Ovary (tissue), 9 donors: ENCODE results near the gene ATXN1. TPM values are rescaled to one million over a fixed set of nuclear protein-coding genes. Genes with fewer than 3 reads are reported as not detected.

Source experiments
- DNase-seq, 5 donors: peaks; one replicate each; pipeline ENCODE4 v3.0.0-alpha.2; 2019 to 2020
- H3K27ac ChIP-seq, 2 donors: fragments of 200-600 bp; one replicate each; pipeline versions ENCODE4 v1.5.1 to v1.8.0; 2019 to 2022
- H3K27me3 ChIP-seq: fragments of 200-600 bp; one replicate; pipeline ENCODE4 v1.8.0; 2022
- H3K36me3 ChIP-seq: fragments of 200-600 bp; sonication (generic); one replicate; pipeline ENCODE4 v1.5.1; 2019
- H3K4me1 ChIP-seq: one replicate; pipeline ENCODE4 v1.8.1; 2013; ENCODE audit warnings: mild to moderate bottlenecking, moderate library complexity; ENCODE audit not compliant: insufficient read depth
- H3K4me3 ChIP-seq: fragments of 200-600 bp; sonication (generic); one replicate; pipeline ENCODE4 v1.5.1; 2017
- H3K9me3 ChIP-seq, 2 donors: fragments of 200-600 bp in 1 of 2; sonication (generic) in 1 of 2; one replicate each; pipeline versions ENCODE4 v1.5.1 to v1.8.1; 2013 to 2019; ENCODE audit warnings: mild to moderate bottlenecking in 1 of 2, moderate library complexity in 1 of 2
- CTCF ChIP-seq, 3 donors: fragments of 450-650 bp in 2 of 3; fragments of 200-600 bp in 1 of 3; IDR thresholded peaks; one replicate each; pipeline versions ENCODE4 v1.5.1 to v1.8.0; 2016 to 2022; ENCODE audit warnings: antibody characterized with exemption in 3 of 3, mild to moderate bottlenecking in 1 of 3
- EP300 ChIP-seq: sonication (generic); formaldehyde crosslinking; IDR thresholded peaks from one replicate; pipeline ENCODE4 v1.6.1; 2017; ENCODE audit warnings: antibody characterized with exemption
- POLR2A ChIP-seq: fragments of 450-650 bp; IDR thresholded peaks from one replicate; pipeline ENCODE4 v1.6.1; 2017; ENCODE audit warnings: antibody characterized with exemption, mild to moderate bottlenecking, moderate library complexity
- WGBS, 3 donors: extraction: QIAGEN DNeasy Blood & Tissue Kit in 1 of 3; methylation state at CpG; one replicate each; pipeline versions ENCODE4 v1.1.5 to v1.1.7; 2013 to 2017; 5-methylcytosine and 5-hydroxymethylcytosine counted together
- intact Hi-C, 4 donors: fragments of 100-400 bp; cut with DNase I; formaldehyde crosslinking; loops; one replicate each; pipeline versions ENCODE4 v1.11.0 to v1.15.1; 2022 to 2023
- polyA plus RNA-seq, 2 donors: library from polyadenylated mRNA; stranded (reverse); fragments of 200-250 nt in 1 of 2; fragments of 350-450 nt in 1 of 2; fragmentation: Illumina TruSeq in 1 of 2; extraction: RNeasy Lipid Tissue Mini Kit (QIAGEN cat#74804) in 1 of 2; gene quantifications; one replicate each; pipeline ENCODE4 v1.2.3, GENCODE V29; 2013 to 2014
- total RNA-seq, 7 donors: library from RNA; depleted of rRNA in 2 of 7; stranded (reverse); fragments of >200 nt in 2 of 7; fragmentation: NEBNext Ultra II Directional in 3 of 7; extraction: Animal tissue kit (Norgen Biotek cat#: 25700) in 3 of 7; gene quantifications; one replicate each; pipeline versions ENCODE4 v1.1.0 to v1.2.4, GENCODE V29; 2016 to 2023
- donor health status: DM: no; HTN: no; CAD: no; lungs with moderate emphysema.
- donor health status: DM: no; HTN: no; CAD: no.
- donor health status: Bipolar disorder and iron deficiency.
- donor health status: DM: yes; HTN: yes; CAD: no.
- donor health status: DM: no; HTN: no; CAD: no.
- donor health status: DM: yes; HTN: yes; CAD: no.

Gene ATXN1
- total and polyA plus RNA-seq, 9 donors: 7.3 to 38.2 (median 30.4) TPM

- Histone ChIP-seq H3K4me1 (peaks cover 3% of the 10 kb centered on the region), H3K27me3 (no peaks in the 10 kb centered on the region), H3K27ac (no peak overlapping the region), H3K9me3 (no peaks in the 10 kb centered on the region), H3K4me3 (no peak overlapping the region), H3K36me3 (no peaks in the 10 kb centered on the region)
- DNase-seq: no peak
- intact Hi-C loops: loop anchor here in 2 of 4 donors (5.0 to 10.0 kb wide), 2 partner anchors 100 to 438 kb away; partner anchors contain the start of gene ATXN1 (in 1 of the 2)
- TF ChIP-seq EP300: no peak
- TF ChIP-seq POLR2A: no peak
- no peak for TF ChIP-seq CTCF (IDR thresholded peaks at IDR 0.05)
- WGBS, 3 donors: 57 to 63% (median 60%) methylated on average over 7 of the region's 7 CpGs
Measured at GRCh38 chr6:16324606-16325225, 436.5 kb downstream of the ATXN1 start.

- H3K9me3 ChIP-seq: no peaks in the 10 kb centered on the region
- H3K4me1 ChIP-seq: peaks cover 3% of the 10 kb centered on the region
- WGBS, 3 donors: 56 to 73% (median 70%) methylated on average over 2 of the region's 2 CpGs
- H3K4me3 ChIP-seq: no peak overlapping the region
- DNase-seq: no peak
- no peak overlapping the region for H3K27ac ChIP-seq
- no peak for TF ChIP-seq CTCF (IDR thresholded peaks at IDR 0.05)
- TF ChIP-seq EP300: no peak
- TF ChIP-seq POLR2A: no peak
- no peaks in the 10 kb centered on the region for H3K36me3 ChIP-seq
- no peaks in the 10 kb centered on the region for H3K27me3 ChIP-seq
- intact Hi-C loops: loop anchor here in 1 of 4 donors (10.0 kb wide), 1 partner anchor 99 kb away; no protein-coding TSS in a partner anchor
Measured at GRCh38 chr6:16324184-16324583, 437.1 kb downstream of the ATXN1 start.

GRCh38 chr6:16322666-16323312 is 438.5 kb downstream of the ATXN1 start:
- H3K27ac ChIP-seq: no peak overlapping the region
- DNase-seq: no peak

GRCh38 chr6:16321826-16322225 is 439.4 kb downstream of the ATXN1 start:
- H3K27ac ChIP-seq: no peak overlapping the region
- no peaks in the 10 kb centered on the region for H3K36me3 ChIP-seq
- H3K4me3 ChIP-seq: no peak overlapping the region
- H3K27me3 ChIP-seq: no peaks in the 10 kb centered on the region
- intact Hi-C loops: loop anchor here in 1 of 4 donors (10.0 kb wide), 1 partner anchor 97 kb away; no protein-coding TSS in a partner anchor
- H3K4me1 ChIP-seq: peaks cover 3% of the 10 kb centered on the region
- no peak for DNase-seq
- TF ChIP-seq CTCF (IDR thresholded peaks at IDR 0.05): no peak
- TF ChIP-seq POLR2A: no peak
- no peak for TF ChIP-seq EP300
- no peaks in the 10 kb centered on the region for H3K9me3 ChIP-seq
- WGBS, 3 donors: 96 to 98% (median 96%) methylated on average over 11 of the region's 11 CpGs

More at GRCh38 chr6:16322666-16323312, 438.5 kb downstream of the ATXN1 start:
- no peak overlapping the region for H3K4me3 ChIP-seq
- intact Hi-C loops: loop anchor here in 1 of 4 donors (10.0 kb wide), 1 partner anchor 98 kb away; no protein-coding TSS in a partner anchor
- H3K4me1 ChIP-seq: peaks cover 3% of the 10 kb centered on the region
- no peaks in the 10 kb centered on the region for H3K36me3 ChIP-seq
- 78 to 85% (median 79%) methylated on average over 11 of the region's 11 CpGs for WGBS, 3 donors
- H3K27me3 ChIP-seq: no peaks in the 10 kb centered on the region
- H3K9me3 ChIP-seq: no peaks in the 10 kb centered on the region
- TF ChIP-seq CTCF (IDR thresholded peaks at IDR 0.05): no peak
- TF ChIP-seq POLR2A: no peak
- no peak for TF ChIP-seq EP300
